GM18508 (cell line): ENCODE results near the gene GGTLC2.
"Not testable (repeated sequence)": the region's sequence is repeated elsewhere in the genome, so short reads cannot be mapped to it uniquely, and the experiment has no call there.

ENCODE experiments used
- ATAC-seq: cut with Tn5 transposase; IDR thresholded peaks from one replicate; pipeline ENCODE4 v1.9.1; 2021; ENCODE audit warnings: moderate number of reproducible peaks; ENCODE audit not compliant: insufficient read depth, unreplicated experiment

GGTLC2 gene

DNA sequence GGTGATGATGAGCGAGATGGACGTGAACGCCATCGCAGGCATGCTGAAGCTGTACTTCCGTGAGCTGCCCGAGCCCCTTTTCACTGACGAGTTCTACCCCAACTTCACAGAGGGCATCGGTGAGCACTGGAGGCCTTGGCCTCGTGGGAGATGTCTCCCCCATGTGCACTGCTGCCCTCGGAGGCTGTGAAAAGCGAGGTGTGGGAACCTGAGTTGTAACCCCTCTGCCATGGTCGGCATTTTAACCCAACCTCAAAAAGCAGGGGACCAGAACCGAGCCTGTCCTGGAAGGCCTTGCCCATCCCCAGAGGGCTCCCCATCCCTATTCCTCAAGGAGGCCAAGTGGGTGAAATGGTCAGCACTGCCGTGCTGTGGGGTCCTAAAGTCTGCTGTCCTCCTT, 10.9 kb upstream of the GGTLC2 start:
- not testable (repeated sequence) for ATAC-seq

DNA sequence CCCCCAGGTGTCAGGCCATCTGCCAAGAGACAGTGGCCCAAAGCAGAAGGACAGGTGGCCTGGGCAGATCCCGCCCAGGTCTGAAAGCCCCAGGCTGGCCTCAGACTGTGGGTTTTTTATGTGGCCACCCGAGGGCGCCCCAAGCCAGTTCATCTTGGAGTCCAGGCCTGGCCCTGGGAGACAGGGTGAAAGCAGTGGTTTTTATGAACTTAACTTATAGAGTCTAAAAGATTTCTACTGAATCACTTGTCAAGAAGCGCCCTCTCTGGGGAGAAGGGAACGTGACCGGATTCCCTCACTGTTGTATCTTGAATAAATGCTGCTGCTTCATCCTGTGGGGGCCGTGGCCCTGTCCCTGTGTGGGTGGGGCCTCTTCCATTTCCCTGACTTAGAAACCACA, 8.2 kb upstream of the GGTLC2 start:
- ATAC-seq: not testable (repeated sequence)

DNA sequence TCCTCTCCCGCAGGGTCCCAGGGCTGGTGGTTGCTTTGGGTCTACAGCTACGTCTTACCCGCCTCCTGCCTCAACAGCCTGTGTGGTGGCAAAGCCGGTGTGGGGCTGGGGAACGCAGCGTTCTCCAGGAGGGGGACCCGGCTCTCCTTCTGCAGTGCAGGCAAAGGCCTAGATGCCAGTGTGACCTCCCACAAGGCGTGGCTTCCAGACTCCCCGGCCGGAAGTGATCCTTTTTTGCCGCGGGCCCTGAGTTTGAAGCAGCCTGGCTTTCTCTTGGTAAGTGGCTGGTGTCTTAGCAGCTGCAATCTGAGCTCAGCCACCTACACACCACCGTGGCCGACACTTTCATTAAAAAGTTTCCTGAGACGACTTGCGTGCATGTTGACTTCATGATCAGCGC, 6.1 kb upstream of the GGTLC2 start:
- ATAC-seq: not testable (repeated sequence)

DNA sequence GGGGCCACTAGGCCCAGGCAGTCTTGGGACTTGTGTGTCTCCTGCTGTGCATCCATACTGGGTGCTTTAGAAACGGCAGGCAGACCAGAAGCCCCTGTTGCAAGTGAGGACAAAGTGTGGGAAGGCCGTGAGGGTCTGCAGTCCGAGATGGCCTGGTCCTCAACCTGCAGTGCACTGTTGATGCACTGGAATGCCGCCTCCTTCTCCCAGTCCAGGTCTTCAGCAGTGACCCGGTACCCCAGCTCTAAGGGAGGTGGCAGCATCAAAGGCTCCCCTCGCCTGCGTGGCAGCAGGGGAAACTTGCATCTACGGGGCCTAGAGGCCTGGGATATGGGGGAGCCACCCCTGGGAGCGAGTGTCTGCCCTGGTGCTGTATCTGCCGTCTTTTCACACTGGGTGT, 2.2 kb upstream of the GGTLC2 start:
- not testable (repeated sequence) for ATAC-seq

DNA sequence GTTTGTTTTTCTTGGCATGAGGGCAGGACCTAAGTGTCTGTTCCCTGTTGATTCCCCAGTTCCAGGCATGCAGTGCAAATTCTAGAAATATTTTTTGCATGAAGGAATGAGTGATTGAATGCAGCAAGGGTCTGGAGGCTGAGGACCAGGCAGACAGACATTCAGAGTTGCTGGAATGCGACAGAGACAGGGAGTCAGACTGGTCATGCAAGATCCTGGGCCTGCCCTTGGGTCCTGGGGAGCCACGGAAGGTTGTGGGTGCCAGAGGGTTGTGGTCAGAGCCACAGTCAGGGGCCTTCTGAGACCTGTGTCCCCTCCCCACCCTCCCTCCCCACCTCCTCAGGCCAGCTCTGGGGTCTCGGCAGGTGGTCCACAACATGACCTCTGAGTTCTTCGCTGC, 1.6 kb downstream of the GGTLC2 start:
- ATAC-seq: not testable (repeated sequence)

DNA sequence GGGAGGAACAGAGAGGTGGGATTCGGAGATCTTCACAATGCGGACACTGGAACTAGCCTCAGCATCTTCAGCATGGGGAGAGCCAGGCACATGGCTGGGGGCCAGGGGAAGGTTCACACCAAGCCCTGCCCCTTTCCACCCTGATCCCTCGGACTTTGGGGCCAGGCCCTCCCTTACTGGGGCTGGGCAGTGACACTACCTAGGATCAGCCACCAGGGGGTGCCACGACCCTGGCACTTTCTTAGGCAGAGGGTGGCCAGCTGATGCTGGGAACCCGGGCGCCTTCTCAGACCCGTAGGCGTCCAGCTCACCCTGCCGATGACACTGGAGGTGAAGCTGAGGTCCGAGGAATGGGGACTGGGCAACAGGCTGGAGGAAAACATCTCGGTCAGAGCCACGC, 3.5 kb downstream of the GGTLC2 start:
- ATAC-seq: not testable (repeated sequence)

DNA sequence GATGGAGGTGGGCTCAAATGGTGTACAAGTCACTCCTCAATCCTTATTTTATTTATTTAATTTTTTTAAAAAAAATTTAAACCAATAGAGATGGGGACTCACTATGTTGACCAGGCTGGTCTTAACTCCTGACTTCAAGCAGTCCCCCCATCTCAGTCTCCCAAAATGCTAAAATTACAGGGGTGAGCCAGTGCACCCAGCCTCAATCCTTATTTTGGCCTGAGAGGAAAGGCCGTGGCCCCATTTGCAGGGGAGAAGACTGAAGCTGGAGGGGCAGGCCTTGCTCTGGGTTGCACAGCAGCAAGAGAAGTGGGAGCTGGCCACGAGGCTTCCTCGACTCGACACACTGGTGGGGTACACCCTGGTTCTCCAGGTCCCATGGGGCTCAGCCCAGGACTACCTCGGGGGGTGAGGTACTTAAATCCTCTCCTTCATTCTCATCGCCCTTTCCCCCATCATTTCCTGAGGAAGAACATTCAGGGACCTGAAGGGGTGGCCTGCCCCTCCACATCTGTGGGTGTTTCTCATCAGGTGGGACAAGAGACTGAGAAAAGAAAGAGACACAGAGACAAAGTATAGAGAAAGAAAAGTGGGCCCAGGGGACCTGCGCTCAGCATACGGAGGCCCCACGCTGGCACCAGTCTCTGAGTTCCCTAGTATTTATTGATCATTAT, 4.6 kb downstream of the GGTLC2 start:
- ATAC-seq: not testable (repeated sequence)

DNA sequence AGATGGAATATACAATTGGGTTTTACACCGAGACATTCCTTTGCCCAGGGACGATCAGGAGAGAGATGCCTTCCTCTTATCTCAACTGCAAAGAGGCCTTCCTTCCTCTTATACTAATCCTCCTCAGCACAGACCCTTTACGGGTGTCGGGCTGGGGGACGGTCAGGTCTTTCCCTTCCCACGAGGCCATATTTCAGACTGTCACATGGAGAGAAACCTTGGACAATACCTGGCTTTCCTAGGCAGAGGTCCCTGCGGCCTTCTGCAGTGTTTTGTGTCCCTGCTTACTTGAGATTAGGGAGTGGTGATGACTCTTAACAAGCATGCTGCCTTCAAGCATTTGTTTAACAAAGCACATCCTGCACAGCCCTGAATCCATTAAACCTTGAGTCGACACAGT, 5.3 kb downstream of the GGTLC2 start:
- ATAC-seq: not testable (repeated sequence)

DNA sequence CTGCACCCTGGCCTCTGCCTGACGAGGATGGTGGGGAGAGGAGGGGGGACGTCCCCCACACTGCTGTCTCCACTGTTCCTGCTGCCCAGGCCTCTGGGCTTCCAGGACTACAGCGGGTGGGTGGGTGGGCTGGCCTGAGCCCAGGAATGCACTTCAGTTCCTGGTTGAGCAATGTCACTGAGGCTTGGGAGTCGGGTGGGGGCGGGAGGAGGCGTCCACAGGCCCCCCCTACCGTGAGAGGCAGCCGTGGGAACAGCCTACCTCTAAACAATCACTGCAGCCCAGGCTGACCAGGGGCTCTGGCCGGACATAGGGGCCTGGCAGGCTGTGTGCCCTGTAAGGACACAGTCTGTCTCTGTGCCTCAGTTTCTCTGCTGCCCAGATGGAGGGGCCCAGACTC, 6.0 kb downstream of the GGTLC2 start:
- not testable (repeated sequence) for ATAC-seq

DNA sequence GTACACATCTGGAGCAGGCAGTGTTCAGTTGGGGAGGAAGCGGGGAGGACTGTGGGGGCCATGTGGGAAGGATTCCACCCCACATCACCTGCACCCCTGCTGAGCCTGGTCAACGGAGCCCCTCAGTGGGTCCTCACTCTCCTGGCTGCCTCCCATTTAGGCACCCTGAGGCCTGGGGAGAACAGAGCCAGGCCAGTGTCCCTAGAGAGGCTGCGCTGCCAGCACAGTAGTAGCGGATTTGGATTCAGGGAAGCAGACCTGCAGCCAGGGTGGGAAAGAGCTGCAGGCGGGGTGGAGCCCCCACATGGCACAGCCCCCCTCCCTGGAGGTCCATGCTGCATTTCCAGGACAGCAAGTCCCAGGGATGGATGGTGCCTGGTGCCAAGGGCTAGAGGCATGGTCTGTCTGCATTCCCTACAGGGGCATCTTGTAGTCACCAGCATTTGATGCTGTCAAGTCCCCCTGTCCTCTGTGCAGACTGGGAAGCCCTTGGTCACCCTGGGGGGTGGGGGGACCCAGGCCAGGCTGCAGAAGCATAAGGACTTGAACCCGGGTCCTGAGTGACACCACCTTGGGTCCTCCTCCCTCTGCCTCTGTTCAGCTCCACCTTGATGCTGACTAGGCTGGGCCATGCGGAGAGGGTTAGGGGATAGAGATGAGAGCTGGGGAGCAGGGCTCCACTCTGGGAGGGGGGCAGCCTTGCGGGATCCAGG, 6.5 kb downstream of the GGTLC2 start:
- ATAC-seq: not testable (repeated sequence)

DNA sequence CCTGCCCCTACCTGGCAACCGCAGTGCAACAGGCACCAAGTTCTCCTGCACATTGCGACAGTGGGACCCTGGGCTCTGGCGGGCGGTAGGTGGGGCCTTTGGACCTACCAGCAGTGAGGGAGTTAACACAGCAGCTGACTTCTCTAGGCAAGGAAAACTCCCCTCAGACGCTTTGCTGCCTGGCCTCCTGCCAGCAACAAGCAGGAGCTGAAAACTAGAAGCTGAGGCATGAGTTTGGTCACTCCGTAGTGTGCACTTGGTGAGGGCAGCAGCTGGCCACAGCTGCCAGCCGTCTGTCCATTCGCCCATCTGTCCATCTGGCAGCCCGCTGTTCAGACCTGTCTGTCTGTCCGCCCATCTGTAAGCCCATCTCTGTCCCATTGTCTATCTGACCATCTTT, 7.2 kb downstream of the GGTLC2 start:
- not testable (repeated sequence) for ATAC-seq

DNA sequence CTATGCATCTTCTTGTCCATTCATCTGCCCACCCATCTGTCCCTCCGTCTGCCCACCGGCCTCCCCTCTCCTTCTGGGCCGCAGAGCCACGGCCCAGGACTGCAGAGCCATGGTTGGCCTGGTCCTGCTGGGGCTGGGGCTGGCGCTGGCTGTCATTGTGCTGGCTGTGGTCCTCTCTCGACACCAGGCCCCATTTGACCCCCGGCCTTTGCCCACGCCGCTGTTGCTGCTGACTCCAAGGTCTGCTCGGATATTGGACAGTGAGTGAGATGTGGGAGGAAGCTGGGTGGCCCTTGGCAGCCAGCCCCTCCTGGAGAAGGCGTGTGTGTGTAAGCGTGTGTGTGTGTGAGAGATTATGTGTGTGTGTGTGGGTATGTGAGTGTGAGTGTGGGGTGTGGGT, 7.7 kb downstream of the GGTLC2 start:
- not testable (repeated sequence) for ATAC-seq

DNA sequence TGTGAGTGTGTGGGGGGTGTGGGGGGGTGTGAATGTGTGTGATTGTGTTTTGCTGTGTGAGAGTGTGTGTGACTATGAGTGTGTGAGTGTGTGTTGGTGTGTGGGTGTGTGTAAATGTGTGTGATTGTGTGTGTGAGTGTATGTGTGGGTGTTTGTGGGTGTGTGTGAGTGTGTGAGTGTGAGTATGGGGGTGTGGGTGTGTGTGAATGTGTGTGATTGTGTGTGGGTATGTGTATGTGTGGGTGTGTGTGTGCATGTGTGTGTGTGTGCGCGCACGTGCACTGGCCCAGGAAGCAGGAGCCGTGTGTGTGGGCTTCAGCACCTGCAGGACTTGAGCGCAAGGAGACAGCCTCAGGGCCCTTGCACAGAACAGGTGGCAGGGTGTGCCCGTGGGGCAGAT, 8.2 kb downstream of the GGTLC2 start:
- ATAC-seq: not testable (repeated sequence)

DNA sequence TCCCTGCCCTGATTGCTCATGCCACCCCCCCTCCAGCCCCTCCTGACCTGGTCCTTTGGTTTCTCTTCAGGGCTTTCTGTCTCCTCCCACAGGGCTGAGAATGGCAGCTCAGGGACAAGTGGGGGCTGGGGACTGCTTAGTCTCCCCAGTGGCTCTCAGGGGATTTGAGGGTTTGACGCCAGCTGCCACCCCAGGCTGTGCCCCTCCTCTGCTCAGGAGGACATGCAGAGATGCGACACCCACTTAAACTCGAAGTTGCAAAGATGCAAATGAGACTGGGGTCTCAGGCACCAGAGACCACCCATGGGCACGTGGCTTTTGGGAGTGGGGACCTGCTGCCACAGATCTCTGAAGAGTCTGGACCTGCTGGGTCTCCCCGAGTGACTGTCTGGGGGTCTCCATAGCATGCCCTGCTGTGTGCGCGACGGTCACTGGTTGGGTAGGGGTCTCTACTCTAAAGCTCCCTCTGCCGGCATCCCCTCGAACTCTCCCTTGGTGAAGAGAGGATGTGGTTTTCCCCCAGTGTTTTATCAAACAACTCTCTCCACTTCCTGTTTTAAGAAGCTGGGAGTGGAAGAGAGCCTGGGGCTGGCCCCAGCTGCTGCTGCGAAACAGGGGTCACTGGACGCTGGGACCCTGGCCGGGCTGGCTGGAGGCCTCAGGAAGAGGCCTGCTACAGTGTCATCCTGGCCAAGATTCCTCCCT, 9.4 kb downstream of the GGTLC2 start:
- ATAC-seq: not testable (repeated sequence)

DNA sequence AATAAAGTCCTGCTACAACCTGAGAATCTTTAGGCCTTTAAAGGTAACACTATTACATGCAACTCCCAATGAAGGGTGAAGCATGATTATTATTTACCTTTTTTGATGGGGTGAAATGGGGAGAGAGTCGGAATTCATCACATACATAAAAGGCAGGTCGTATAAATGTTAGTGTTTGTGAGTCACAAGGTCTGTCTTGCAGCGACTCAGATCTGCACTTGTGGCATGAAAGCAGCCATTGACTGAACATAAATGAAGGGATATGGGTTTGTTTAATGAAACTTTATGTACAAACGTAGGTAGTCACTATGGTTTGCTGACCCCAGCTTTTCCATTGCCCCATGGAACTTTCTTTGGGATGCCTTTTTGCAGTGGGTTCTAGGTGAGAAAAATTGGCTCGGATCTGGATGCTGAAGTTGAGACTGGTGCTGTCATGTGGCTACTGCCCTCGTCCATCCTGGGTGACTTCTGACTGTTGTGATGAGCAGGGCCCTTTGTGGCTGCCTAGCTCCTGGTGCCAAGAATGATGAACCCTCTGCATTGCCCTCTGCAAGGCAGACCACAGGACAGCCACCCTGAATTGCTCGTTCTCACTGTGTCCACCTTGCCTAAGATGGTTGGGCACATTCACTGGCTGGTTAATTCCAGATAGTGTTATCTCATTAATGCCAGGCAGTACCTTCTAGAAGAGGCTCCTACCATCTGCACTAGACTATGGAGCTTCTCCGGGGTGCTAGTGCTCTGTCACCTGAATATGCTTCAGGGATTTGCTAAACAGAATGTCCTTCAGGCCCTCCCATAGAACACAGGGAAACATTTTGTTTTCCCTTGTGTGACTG, 11.3 kb downstream of the GGTLC2 start:
- no peak for ATAC-seq

DNA sequence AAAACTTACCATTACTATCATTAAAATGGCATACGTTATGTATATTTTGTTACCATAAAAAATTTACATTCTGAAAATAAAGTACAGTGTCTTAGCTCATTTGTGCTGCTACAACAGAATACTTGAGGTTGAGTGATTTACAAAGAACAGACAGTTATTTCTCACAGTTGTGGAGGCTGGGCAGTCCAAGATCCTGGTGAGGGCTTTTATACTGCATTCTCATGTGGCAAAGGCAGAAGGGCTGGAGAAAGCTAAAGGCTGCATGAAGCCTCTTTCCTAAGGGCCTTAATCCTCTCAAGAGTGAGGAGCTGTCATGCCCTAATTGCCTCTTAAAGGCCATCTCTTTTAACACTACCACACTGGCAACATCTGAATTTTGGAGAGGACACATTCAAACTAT, 13.3 kb downstream of the GGTLC2 start:
- no peak for ATAC-seq

DNA sequence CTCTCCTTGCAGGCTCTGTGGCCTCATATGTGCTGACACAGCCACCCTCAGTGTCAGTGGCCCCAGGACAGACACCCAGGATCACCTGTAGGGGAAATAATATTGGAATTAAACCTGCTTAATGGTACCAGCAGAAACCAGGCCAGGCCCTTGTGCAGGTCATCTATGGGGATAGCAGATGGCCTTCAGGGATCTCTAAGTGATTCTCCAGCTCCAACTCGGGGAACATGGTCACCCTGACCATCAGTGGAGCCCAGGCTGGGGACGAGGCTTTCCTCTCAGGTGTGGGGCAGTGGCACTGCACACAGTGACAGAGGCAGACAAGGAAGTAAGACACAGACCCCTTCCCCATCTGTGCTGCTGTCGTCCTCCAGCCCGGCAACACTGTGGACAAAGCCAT, 16.9 kb downstream of the GGTLC2 start:
- no peak for ATAC-seq

DNA sequence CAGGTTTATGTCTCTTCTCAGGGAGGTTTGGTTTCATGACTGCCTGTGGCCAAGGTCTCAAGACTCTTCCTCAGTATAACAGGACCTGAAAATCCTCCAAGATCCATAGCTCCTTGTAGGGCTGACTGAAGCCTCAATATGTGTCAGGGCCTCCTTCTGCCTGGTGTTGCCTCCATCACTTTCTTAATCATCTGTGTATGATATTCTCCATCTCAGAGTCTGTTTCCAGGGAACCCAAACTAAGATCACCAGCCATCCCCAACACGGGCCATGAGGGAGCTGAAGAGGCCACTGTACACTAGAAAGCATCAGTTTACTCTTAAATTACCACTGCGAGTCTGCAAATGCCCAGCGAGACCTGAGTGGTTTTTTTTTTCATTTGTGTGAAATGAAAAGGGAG, 17.7 kb downstream of the GGTLC2 start:
- no peak for ATAC-seq

DNA sequence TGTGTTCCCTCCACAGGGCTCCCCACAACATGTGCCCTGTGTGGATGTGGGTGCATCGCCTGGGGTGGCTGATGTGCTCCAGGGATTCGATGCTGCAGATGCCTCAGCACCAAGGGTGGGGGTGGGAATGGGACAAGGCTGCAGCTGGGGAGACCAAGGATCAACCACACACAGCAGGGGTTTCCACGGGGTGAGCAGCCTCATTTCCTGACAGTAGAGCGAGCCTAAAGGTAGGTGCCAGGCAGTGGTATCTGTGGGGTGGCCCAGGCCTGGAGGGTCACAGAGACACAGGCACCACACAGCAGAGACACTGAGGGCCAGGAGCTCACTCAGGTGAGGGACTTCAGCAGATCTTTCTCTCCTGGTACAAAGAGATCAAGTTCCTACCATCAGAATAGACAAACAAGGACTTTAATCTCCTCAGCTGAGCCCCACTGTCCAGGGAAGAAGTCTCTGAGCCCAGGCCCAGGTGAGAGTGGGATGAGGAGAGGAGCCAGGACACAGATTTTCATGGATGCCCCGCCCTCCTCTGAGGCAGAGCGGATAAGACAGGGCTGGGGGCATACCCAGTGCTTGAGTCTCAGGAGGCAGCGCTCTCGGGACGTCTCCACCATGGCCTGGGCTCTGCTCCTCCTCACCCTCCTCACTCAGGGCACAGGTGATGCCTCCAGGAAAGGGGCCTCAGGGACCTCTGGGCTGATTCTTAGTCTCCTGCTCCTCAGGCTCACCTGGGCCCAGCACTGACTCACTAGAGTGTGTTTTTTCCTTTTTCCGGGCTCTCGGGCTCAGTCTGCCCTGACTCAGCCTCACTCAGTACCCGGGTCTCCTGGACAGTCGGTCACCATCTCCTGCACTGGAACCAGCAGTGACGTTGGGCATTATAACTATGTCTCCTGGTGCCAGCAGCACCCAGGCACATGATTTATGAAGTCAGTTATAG, 19.7 kb downstream of the GGTLC2 start:
- no peak for ATAC-seq
